ENCODE results near the gene SVOP. TPM values are rescaled to one million over a fixed set of nuclear protein-coding genes. Genes with fewer than 3 reads are reported as not detected.

SVOP gene
- total RNA-seq, 1 experiment from 2014 or later: 0.47 TPM

GRCh38 chr12:108911915-108912314 is 109.0 kb downstream of the SVOP start:
- H3K4me1 ChIP-seq (ENCODE audit: control insufficient read depth in 1 of 2, insufficient read depth in 2 of 2, low read length in 2 of 2): peaks cover 15% of the 10 kb centered on the region in 2 experiments; a peak in 2 of 4 replicates
- H3K36me3 ChIP-seq (ENCODE audit: control insufficient read depth in 1 of 2, insufficient read depth in 2 of 2, low read length in 2 of 2): no peaks in the 10 kb centered on the region
- BruUV-seq (replicated peaks): no TSS peak
- ATAC-seq (peak; percentile 49), DNase-seq (ENCODE audit: low read depth, low spot score) (no peak)
- ChIA-PET RAD21 (ENCODE audit: low non-redundant PET in 1 of 2, low total read pairs in 2 of 2, uncharacterized antibody in 2 of 2, unreplicated experiment in 2 of 2) (no interaction called here), POLR2A (no interaction called here), CTCF (no interaction called here)
- TF ChIP-seq TCF7L2 (IDR thresholded peaks at IDR 0.05; ENCODE audit: borderline replicate concordance, extremely low read depth, insufficient read depth, insufficient read length): no peak
- TF ChIP-seq EGR1 (IDR thresholded peaks at IDR 0.05; ENCODE audit: low read depth): no peak
- TF ChIP-seq SP1 (IDR thresholded peaks at IDR 0.05; ENCODE audit: low read depth): peak; percentile 44; the same call in 1 of the 2 replicates
- TF ChIP-seq CEBPB (IDR thresholded peaks at IDR 0.05; ENCODE audit: low read depth): no peak
- no peak for TF ChIP-seq ATF3 (IDR thresholded peaks at IDR 0.05)
- no peak for TF ChIP-seq SIN3A (IDR thresholded peaks at IDR 0.05; ENCODE audit: low read depth)
- no peak for TF ChIP-seq ZBTB33 (IDR thresholded peaks at IDR 0.05; ENCODE audit: extremely low read depth, insufficient replicate concordance, low read length)
- H3K9me2 ChIP-seq (ENCODE audit: insufficient read depth): no peaks in the 10 kb centered on the region
- no peak overlapping the region for H2AFZ ChIP-seq (ENCODE audit: low read depth, low read length, poor library complexity, severe bottlenecking)
- no peaks in the 10 kb centered on the region for H3K27me3 ChIP-seq (ENCODE audit: insufficient read depth, low read length)
- H3K9ac ChIP-seq (ENCODE audit: low read length): no peak overlapping the region
- intact Hi-C loops (cut with micrococcal nuclease): no loop called here
- no peak overlapping the region for H3K27ac ChIP-seq (ENCODE audit: low read depth, low read length)
- no peaks in the 10 kb centered on the region for H3K79me2 ChIP-seq (ENCODE audit: insufficient read depth, low read length)
- H4K20me1 ChIP-seq (ENCODE audit: insufficient read depth): no peaks in the 10 kb centered on the region
- H3K9me3 ChIP-seq (ENCODE audit: control insufficient read depth in 1 of 2, insufficient read depth in 1 of 2, low read depth in 1 of 2, low read length in 2 of 2): no peaks in the 10 kb centered on the region
- peak overlapping the region; percentile 32 for H3K4me2 ChIP-seq (ENCODE audit: low read length)
- no peak overlapping the region for H3K4me3 ChIP-seq (replicated peaks in 1 of 2; ENCODE audit: low read depth in 1 of 2, low read length in 2 of 2)

GRCh38 chr12:108910336-108910735 is 110.5 kb downstream of the SVOP start:
- Histone ChIP-seq H3K79me2 (ENCODE audit: insufficient read depth, low read length) (no peaks in the 10 kb centered on the region), H3K9me2 (ENCODE audit: insufficient read depth) (no peaks in the 10 kb centered on the region), H3K27me3 (ENCODE audit: insufficient read depth, low read length) (no peaks in the 10 kb centered on the region), H3K4me3 (replicated peaks in 1 of 2; ENCODE audit: low read depth in 1 of 2, low read length in 2 of 2) (no peak overlapping the region), H3K27ac (ENCODE audit: low read depth, low read length) (no peak overlapping the region), H2AFZ (ENCODE audit: low read depth, low read length, poor library complexity, severe bottlenecking) (no peak overlapping the region), H3K9ac (ENCODE audit: low read length) (no peak overlapping the region), H3K4me2 (ENCODE audit: low read length) (no peak overlapping the region), H3K36me3 (ENCODE audit: control insufficient read depth in 1 of 2, insufficient read depth in 2 of 2, low read length in 2 of 2) (no peaks in the 10 kb centered on the region), H3K9me3 (ENCODE audit: control insufficient read depth in 1 of 2, insufficient read depth in 1 of 2, low read depth in 1 of 2, low read length in 2 of 2) (no peaks in the 10 kb centered on the region), H4K20me1 (ENCODE audit: insufficient read depth) (no peaks in the 10 kb centered on the region), H3K4me1 (ENCODE audit: control insufficient read depth in 1 of 2, insufficient read depth in 2 of 2, low read length in 2 of 2) (peaks cover 15% of the 10 kb centered on the region in 2 experiments; a peak in 2 of 4 replicates)
- DNase-seq (ENCODE audit: low read depth, low spot score): no peak
- ATAC-seq: no peak
- ChIA-PET POLR2A (no interaction called here), RAD21 (ENCODE audit: low non-redundant PET in 1 of 2, low total read pairs in 2 of 2, uncharacterized antibody in 2 of 2, unreplicated experiment in 2 of 2) (no interaction called here), CTCF (no interaction called here)
- intact Hi-C loops (cut with micrococcal nuclease): no loop called here
- TF ChIP-seq MAX (IDR thresholded peaks at IDR 0.05) (no peak), ZNF274 (IDR thresholded peaks at IDR 0.05; ENCODE audit: low read depth, low read length) (no peak), YY1 (IDR thresholded peaks at IDR 0.05; ENCODE audit: extremely low read depth, insufficient replicate concordance, low read depth, low read length) (no peak), POLR2A (IDR thresholded peaks at IDR 0.05; ENCODE audit: borderline replicate concordance, extremely low read depth, insufficient read depth, insufficient read length) (no peak), SRF (IDR thresholded peaks at IDR 0.05; ENCODE audit: low read depth) (no peak), ZBTB33 (IDR thresholded peaks at IDR 0.05; ENCODE audit: extremely low read depth, insufficient replicate concordance, low read length) (no peak)
- BruUV-seq (replicated peaks): no TSS peak

Measured in HCT116 (cell line).